NCI-H345 treated with DMSO at 0.1 percent for 48 hours (cell line): ENCODE results near the gene SULF2.

Experiments
- DNase-seq: peaks from one replicate; lab custom pipeline; 2025; ENCODE audit not compliant: unreplicated experiment; lab: John Stamatoyannopoulos, UW

Gene SULF2

GRCh38 chr20:47659904-47660601 lies 125.2 kb downstream of the SULF2 start:
- DNase-seq: no peak

GRCh38 chr20:47656318-47656717 lies 129.0 kb downstream of the SULF2 start:
- no peak for DNase-seq

- no peak for DNase-seq
These were observed 129.6 kb downstream of the SULF2 start for GRCh38 chr20:47655635-47656034.

GRCh38 chr20:47654370-47654769 lies 130.9 kb downstream of the SULF2 start:
- no peak for DNase-seq

- no peak for DNase-seq
These were observed 131.4 kb downstream of the SULF2 start for GRCh38 chr20:47653869-47654268.

- DNase-seq: no peak
These were observed 132.5 kb downstream of the SULF2 start for GRCh38 chr20:47652794-47653193.

GRCh38 chr20:47652301-47652700 lies 133.0 kb downstream of the SULF2 start:
- no peak for DNase-seq

GRCh38 chr20:47648943-47649342 lies 136.3 kb downstream of the SULF2 start:
- no peak for DNase-seq

- no peak for DNase-seq
These were observed 137.3 kb downstream of the SULF2 start for GRCh38 chr20:47647994-47648393.

- DNase-seq: no peak
These were observed 139.6 kb downstream of the SULF2 start for GRCh38 chr20:47645632-47646031.

GRCh38 chr20:47642624-47643023 lies 142.7 kb downstream of the SULF2 start:
- no peak for DNase-seq

GRCh38 chr20:47642118-47642517 lies 143.2 kb downstream of the SULF2 start:
- no peak for DNase-seq

GRCh38 chr20:47638851-47639250 lies 146.4 kb downstream of the SULF2 start:
- DNase-seq: no peak

- DNase-seq: no peak
These were observed 150.0 kb downstream of the SULF2 start for GRCh38 chr20:47635256-47635655.

- no peak for DNase-seq
These were observed 154.2 kb downstream of the SULF2 start for GRCh38 chr20:47631078-47631477.

- no peak for DNase-seq
These were observed 155.4 kb downstream of the SULF2 start for GRCh38 chr20:47629907-47630306.

GRCh38 chr20:47627540-47627939 lies 157.7 kb downstream of the SULF2 start:
- DNase-seq: no peak

- no peak for DNase-seq
These were observed 162.1 kb downstream of the SULF2 start for GRCh38 chr20:47623206-47623605.

GRCh38 chr20:47622118-47622665 lies 163.1 kb downstream of the SULF2 start:
- DNase-seq: no peak

- DNase-seq: peak; percentile 54
These were observed 164.2 kb downstream of the SULF2 start for GRCh38 chr20:47620808-47621805.

- DNase-seq: no peak
These were observed 166.8 kb downstream of the SULF2 start for GRCh38 chr20:47618479-47618878.
